Measurements from ENCODE around the gene OPTC.
A peak's percentile ranks its signal among the peaks of the same experiment; 100 is the strongest.

Gene OPTC

GRCh38 chr1:203536575-203536974 is 42.6 kb downstream of the OPTC start:
- Histone ChIP-seq H3K27ac (peak overlapping the region in 1 of 2 donors; percentile 24), H3K9me3 (no peaks in the 10 kb centered on the region), H3K36me3 (no peaks in the 10 kb centered on the region), H3K4me1 (peaks cover 0 to 17% (median 4%) of the 10 kb centered on the region in 4 donors), H3K27me3 (no peaks in the 10 kb centered on the region), H3K4me3 (no peak overlapping the region)
- TF ChIP-seq CTCF (IDR thresholded peaks at IDR 0.05): no peak
- no peak for DNase-seq
- intact Hi-C loops (cut with DNase I; ENCODE audit: low total_unique reads): no loop called here

- Histone ChIP-seq H3K27me3 (no peaks in the 10 kb centered on the region), H3K4me1 (peaks cover 0 to 17% (median 4%) of the 10 kb centered on the region in 4 donors), H3K9me3 (no peaks in the 10 kb centered on the region), H3K27ac (peak overlapping the region in 1 of 2 donors; percentile 24), H3K36me3 (no peaks in the 10 kb centered on the region), H3K4me3 (no peak overlapping the region)
- intact Hi-C loops (cut with DNase I; ENCODE audit: low total_unique reads): no loop called here
- DNase-seq: peak in 1 of 2 donors; percentile 63
- no peak for TF ChIP-seq CTCF (IDR thresholded peaks at IDR 0.05)
Observed at GRCh38 chr1:203536980-203537455, 43.1 kb downstream of the OPTC start.

- Histone ChIP-seq H3K4me3 (no peak overlapping the region), H3K27ac (peak overlapping the region in 1 of 2 donors; percentile 24), H3K4me1 (peaks cover 0 to 17% (median 4%) of the 10 kb centered on the region in 4 donors), H3K9me3 (no peaks in the 10 kb centered on the region), H3K36me3 (no peaks in the 10 kb centered on the region), H3K27me3 (no peaks in the 10 kb centered on the region)
- intact Hi-C loops (cut with DNase I; ENCODE audit: low total_unique reads): no loop called here
- no peak for TF ChIP-seq CTCF (IDR thresholded peaks at IDR 0.05)
- no peak for DNase-seq
Observed at GRCh38 chr1:203537806-203538464, 44.0 kb downstream of the OPTC start.

GRCh38 chr1:203538726-203539125 is 44.8 kb downstream of the OPTC start:
- no peak for DNase-seq
- TF ChIP-seq CTCF (IDR thresholded peaks at IDR 0.05): no peak
- Histone ChIP-seq H3K27ac (no peak overlapping the region), H3K9me3 (no peaks in the 10 kb centered on the region), H3K4me1 (peaks cover 0 to 17% (median 4%) of the 10 kb centered on the region in 4 donors), H3K27me3 (no peaks in the 10 kb centered on the region), H3K4me3 (no peak overlapping the region), H3K36me3 (no peaks in the 10 kb centered on the region)
- intact Hi-C loops (cut with DNase I; ENCODE audit: low total_unique reads): no loop called here

GRCh38 chr1:203539831-203540546 is 46.0 kb downstream of the OPTC start:
- intact Hi-C loops (cut with DNase I; ENCODE audit: low total_unique reads): no loop called here
- DNase-seq: no peak
- Histone ChIP-seq H3K27ac (no peak overlapping the region), H3K4me3 (no peak overlapping the region), H3K36me3 (no peaks in the 10 kb centered on the region), H3K27me3 (no peaks in the 10 kb centered on the region), H3K9me3 (no peaks in the 10 kb centered on the region), H3K4me1 (peaks cover 0 to 18% (median 2%) of the 10 kb centered on the region in 4 donors)
- no peak for TF ChIP-seq CTCF (IDR thresholded peaks at IDR 0.05)

All from tibial artery (tissue), 4 donors.